HG03175 (cell line): ENCODE results near the gene NINJ1.

ENCODE experiments used
- ATAC-seq: cut with Tn5 transposase; IDR thresholded peaks from one replicate; pipeline ENCODE4 v1.9.1; 2021; ENCODE audit warnings: mild to moderate bottlenecking, moderate library complexity; ENCODE audit not compliant: unreplicated experiment

Gene NINJ1

DNA sequence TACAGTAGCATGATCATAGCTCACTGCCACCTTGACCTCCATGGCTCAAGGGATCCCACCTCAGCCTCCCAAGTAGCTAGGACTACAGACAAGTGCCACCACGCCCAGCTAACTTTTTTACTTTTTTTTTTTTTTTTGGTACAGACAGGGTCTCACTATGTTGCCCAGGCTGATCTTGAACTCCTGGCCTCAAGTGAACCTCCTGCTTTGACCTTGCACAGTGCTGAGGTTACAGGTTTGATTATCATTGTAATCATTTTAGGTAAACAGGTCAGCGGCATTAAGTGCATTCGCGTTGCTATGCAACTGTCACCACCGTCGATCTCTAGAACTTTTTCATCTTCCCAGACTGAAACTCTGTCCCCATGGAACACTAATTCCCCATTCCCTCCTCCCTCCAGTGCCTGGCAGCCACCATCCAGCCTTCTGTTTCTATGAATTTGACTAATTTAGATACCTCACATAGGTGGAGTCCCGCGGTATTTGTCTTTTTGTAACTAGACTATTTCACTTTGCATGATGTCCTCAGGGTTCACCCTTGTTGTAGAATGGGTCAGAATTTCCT lies 43.9 kb downstream of the NINJ1 start:
- no peak for ATAC-seq

DNA sequence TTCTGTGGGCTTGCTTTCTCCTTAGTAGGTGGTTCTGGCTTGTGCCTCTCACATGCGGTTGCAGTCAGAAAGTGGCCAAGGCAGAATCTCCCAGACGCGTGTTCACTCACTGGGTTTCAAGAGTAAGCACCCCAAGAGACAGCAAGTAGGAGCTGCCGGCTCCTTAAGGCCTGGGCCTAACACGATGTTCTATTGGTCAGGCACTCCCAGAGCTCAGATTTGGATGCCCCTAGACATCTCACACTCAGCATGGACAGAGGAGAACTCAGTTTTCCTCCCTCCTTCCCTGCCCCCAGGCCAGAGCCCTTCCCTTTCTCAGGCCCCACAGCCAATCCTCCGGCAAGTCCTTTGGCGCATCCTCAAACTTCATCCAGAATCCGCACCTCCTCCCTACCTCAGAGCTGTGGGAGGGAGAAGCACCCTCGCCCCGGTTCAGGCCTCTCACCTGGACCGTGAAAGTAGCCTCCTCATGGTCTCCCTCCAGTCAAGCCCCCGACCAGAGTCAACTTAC lies 44.5 kb downstream of the NINJ1 start:
- no peak for ATAC-seq

- ATAC-seq, result no peak
These were observed 45.0 kb downstream of the NINJ1 start for GRCh38 chr9:93089024-93089423.

- ATAC-seq, result no peak
These were observed 45.4 kb downstream of the NINJ1 start for GRCh38 chr9:93088656-93089015.

GRCh38 chr9:93087971-93088655 lies 45.9 kb downstream of the NINJ1 start:
- no peak for ATAC-seq

DNA sequence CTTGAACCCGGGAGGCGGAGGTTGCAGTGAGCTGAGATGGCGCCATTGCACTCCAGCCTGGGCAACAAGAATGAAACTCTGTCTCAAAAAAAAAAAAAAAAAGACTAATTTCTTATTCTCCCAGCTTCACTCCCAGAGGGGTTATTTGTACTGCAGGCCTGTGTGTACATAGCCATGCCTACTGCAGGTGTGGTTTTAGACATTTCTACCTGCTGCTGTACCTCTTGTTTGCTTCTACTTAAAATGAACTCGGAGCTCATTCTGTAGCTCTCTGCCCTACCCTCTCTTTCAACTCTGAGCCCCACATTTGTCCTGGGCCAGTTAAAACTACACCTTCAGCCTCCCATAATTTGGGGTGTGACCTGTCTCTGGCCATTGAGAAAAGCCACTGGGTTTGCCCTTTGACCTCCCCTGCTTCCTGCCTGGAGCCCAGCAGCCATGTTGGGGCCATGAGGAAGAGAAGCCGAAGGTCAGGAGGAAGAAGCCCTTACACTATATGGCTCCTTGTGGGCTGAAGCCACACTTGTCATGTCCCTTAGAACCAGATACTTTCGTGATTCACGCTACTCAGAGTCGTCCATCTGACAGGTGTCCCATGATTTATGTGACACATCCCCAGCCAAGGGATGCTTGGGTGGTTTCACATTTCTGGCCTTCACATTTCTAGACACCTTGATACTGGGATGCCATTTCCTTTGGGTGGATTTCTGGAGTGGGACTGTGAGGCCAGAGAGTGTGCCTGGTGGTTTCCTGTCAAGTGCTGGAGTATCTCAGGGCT lies 47.4 kb downstream of the NINJ1 start:
- no peak for ATAC-seq

- no peak for ATAC-seq
These were observed 48.4 kb downstream of the NINJ1 start for GRCh38 chr9:93085676-93086075.

GRCh38 chr9:93084471-93084881 lies 49.6 kb downstream of the NINJ1 start:
- ATAC-seq, result no peak

DNA sequence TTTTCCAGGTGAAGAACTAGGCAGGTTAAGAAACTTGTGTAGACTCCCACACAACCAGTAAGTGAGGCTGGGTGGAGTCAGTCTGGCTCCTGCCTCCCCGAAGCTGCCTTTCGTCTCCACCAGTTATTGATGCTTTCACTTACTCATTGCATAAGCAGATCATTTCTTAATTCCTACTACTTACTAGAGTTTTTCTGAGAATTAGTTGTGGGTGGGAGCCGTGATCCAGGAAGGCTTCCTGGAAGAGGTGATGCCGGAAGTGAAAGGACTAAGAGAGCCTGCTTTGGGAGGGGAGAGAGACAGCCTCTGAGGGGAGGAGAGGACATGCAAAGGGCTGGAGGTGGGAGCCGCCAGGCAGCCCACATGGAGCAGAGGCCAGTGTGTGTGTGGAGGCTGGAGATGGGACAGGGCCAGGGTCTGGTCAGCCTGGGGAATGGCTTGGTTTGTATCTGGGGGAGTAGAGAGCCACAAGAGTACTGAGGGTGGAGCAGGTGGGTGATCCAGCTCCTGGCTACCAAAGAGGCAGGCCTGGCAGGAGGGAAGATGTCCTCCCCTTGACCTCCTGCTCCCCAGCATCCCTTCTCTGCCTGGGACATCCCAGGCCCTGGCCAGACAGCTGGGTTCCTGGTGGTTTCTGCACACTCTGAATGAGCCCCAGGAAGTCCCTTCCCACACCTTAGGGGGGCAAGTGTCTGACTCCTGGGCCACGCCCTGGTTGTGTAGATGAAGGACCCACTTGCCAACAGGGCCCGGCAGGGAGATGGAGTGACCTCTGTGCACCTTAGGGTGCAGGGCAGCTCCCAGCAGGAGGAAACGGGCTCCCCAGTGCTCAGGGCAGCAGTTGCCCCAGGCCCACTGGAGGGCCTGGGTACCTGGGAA lies 50.2 kb downstream of the NINJ1 start:
- ATAC-seq, result no peak

DNA sequence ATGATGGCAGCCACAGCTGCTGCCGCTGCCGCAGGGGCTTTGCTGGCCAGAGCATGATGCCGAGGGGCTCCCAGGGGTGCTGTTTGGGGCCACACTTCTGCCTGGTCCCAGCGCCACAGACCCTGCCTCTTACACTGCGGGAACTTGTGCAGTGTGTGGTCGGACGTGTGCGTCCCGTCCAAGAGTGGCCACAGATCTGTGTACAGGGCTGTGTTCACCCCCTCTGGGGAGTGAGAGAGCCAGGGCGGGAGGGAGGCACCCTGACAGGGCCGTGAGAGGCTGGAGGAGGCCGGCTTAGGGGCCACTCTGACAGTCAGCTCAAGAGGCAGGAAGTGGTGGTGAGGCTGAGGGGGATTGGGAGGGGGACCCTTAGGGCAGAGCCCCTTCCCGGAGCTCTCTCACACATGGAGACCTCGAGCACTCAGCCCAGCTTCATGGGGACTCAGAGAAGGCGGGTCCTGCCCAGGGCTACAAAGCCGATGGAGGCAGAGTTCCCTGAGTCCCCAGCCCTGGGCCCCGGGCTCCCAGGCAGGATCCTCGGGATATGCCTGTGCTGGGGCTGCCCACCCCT lies 51.1 kb downstream of the NINJ1 start:
- ATAC-seq, result no peak

DNA sequence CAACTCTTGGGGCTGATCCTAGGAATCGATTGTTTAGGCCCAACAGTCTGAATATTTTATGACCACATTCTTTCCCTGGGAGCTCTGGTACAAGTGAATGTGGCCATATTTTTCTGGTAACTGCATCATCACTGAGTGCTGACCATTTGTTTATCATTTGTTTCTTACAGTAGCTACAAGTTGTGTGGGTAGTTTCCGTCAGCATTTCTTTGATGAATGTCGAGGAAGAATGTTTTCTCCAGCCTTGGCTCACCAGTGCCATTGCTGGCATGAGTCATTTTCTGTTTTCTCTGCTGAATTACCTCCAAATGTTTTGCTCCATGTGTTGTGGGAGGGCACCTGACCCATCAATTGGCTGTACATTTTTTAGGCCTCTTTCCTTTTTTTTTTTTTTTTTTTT lies 52.1 kb downstream of the NINJ1 start:
- no peak for ATAC-seq

- no peak for ATAC-seq
These were observed 52.9 kb downstream of the NINJ1 start for GRCh38 chr9:93081081-93081529.

DNA sequence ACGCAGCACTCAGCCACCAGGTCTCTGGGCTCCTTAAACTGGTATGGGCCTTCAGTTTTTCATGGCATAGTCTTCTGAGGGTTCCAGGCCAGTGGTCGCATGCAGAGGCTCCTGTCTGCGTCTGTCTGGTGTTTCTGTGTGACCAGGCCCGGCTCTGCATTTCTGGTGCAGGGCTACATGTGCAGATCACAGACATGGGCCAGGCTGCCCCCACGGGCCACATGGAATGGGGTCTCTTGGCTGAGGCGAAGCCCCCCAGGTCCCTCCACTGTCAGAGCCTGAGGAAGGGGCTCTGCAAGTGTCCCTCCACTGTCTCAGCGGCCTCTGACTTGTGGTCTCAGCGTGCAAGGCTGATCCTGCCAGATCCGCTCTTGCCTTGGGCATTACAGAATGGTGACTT lies 53.6 kb downstream of the NINJ1 start:
- no peak for ATAC-seq

GRCh38 chr9:93079371-93079770 lies 54.7 kb downstream of the NINJ1 start:
- ATAC-seq, result no peak

- ATAC-seq, result no peak
These were observed 56.2 kb downstream of the NINJ1 start for GRCh38 chr9:93077811-93078210.

DNA sequence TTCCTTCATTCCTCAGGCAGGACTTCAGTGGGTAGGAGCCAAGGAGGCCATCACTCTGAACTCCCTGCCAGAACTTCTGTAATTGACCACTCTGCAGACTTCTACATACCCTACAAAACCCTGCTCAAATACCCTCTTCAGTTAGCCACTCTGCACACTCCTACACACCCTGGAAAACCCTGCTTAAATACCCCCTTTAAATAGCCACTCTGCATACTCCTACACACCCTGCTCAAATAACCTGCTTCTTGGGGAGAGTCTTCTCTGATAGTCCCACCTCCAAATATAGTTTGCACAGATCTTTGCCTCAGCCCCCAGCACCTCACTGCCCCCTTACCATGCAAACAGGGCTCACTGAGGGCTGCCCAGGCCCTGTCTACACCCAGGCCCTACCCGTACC lies 56.7 kb downstream of the NINJ1 start:
- ATAC-seq, result no peak

DNA sequence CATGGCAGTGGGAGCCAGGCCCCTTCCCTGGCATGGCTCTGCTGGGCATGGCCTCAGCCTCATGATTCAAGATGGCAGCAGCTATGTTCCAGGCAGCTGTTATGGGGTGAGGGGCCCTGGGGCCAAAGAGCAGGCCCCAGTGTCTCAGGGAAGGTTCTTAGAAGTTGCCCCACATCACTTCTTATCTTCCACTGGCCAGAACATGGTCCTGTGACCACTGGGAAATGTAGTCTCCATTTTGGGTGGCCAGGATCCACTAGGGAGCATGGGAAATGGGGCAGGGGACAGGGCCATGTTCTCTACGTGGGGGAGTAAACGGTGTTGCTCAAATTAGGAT lies 57.3 kb downstream of the NINJ1 start:
- ATAC-seq, result no peak

DNA sequence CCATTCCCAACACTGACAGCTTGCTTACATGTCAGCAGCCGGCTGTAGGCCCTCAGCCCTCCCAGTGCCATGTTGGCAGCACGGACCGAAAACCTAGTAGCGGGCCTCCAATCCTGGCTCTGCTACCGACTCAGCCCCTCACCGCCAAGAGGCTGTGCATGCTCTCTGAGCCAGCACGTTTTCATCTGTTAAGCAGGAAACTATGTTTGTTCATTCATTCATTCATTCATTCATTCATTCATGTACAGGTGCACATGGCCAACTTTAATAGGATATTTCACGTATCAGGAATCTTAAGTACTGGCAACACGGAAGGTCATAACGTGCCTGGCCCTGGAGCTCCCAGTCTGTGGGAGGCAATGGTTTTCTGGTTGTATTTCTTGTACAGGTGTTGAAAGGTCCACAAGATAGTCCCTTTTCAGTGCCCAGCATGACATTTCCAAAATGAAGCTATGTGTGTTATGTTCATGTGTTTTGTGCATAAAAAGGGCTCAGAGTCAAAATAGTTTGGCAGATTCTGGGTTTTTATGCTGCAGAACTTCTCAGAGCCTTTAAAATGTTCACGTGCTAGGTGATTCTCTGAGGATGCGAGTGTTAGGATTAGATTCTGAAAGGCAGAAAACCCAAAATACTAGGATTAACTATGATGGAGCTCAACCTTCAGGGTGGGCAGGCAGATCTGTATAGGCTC lies 57.8 kb downstream of the NINJ1 start:
- ATAC-seq, result no peak

GRCh38 chr9:93072383-93072795 lies 61.7 kb downstream of the NINJ1 start:
- ATAC-seq, result no peak
